ENCODE data around the gene TGFBR3L.
"Not testable (repeated sequence)": the region's sequence is repeated elsewhere in the genome, so short reads cannot be mapped to it uniquely, and the experiment has no call there.

Gene TGFBR3L

DNA sequence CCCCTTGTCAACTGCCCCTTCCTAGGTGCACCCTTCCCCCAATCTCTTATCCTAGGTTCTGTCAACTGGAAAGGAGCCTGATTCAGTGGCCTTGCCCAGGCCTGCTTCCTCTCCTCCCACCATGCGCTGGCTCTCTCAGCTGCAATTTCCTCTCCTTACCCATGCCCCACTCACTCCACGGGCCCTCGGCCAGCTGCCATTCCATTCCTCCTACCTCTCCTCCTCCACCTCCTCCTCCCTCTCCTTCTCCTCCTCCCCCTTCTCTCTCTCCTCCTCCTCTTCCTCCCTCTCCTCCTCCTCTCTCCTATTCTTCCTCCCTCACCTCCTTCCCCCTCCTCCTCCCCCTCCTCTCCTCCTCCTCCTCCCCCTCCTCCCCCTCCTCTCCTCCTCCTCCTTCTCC is 38.4 kb downstream of the TGFBR3L start:
- TF ChIP-seq, protein P1, sequence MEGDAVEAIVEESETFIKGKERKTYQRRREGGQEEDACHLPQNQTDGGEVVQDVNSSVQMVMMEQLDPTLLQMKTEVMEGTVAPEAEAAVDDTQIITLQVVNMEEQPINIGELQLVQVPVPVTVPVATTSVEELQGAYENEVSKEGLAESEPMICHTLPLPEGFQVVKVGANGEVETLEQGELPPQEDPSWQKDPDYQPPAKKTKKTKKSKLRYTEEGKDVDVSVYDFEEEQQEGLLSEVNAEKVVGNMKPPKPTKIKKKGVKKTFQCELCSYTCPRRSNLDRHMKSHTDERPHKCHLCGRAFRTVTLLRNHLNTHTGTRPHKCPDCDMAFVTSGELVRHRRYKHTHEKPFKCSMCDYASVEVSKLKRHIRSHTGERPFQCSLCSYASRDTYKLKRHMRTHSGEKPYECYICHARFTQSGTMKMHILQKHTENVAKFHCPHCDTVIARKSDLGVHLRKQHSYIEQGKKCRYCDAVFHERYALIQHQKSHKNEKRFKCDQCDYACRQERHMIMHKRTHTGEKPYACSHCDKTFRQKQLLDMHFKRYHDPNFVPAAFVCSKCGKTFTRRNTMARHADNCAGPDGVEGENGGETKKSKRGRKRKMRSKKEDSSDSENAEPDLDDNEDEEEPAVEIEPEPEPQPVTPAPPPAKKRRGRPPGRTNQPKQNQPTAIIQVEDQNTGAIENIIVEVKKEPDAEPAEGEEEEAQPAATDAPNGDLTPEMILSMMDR (IDR thresholded peaks at IDR 0.05; ENCODE audit: control insufficient read depth, extremely low read depth, insufficient read depth): no peak
- no peak for DNase-seq (ENCODE audit: low read depth)
- H3K4me3 ChIP-seq (ENCODE audit: low read depth, low read length): no peak overlapping the region

DNA sequence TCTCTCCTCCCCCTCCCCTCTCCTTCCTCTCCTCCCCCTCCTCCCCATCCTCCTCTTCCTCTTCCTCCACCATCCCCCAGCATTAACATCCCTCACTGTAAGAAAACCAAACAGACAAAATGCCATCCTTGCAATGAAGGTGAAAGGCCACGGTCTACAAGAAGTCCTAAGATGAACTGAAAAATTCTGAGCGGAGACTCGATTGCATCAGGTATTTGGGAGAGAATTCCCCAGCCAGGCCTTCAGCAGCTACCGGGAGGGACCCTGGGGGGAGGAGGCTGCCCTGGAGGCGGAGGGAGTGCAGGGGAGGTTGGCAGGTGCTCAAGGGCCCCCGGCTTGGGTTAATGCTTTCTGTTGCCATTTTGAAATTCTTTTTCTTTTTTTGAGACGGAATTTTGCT is 38.9 kb downstream of the TGFBR3L start:
- no peak overlapping the region for H3K4me3 ChIP-seq (ENCODE audit: low read depth, low read length)
- TF ChIP-seq, protein P1 (IDR thresholded peaks at IDR 0.05; ENCODE audit: control insufficient read depth, extremely low read depth, insufficient read depth): no peak
- no peak for DNase-seq (ENCODE audit: low read depth)

DNA sequence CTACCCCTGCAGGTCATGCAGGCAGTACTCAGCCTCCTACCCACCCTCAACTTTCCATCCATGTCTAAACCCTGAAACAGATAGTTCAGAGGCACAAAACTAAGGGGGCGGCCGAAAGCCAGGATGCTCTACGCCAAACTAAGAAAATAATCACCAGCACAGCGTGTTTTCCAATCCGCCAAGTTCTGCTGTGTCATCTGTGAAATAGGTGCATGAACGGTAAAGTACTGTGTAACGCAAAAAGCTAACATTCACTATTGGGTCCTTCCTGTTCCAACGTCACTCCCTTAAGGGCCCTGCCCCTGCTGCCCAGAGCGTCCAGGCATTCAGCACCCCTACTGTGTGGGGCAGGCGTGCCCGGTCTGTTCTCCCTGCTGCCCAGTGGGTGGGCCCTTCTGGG is 41.1 kb downstream of the TGFBR3L start:
- no peak for DNase-seq (ENCODE audit: low read depth)
- H3K4me3 ChIP-seq (ENCODE audit: low read depth, low read length): no peak overlapping the region
- TF ChIP-seq, protein P1 (IDR thresholded peaks at IDR 0.05; ENCODE audit: control insufficient read depth, extremely low read depth, insufficient read depth): no peak

DNA sequence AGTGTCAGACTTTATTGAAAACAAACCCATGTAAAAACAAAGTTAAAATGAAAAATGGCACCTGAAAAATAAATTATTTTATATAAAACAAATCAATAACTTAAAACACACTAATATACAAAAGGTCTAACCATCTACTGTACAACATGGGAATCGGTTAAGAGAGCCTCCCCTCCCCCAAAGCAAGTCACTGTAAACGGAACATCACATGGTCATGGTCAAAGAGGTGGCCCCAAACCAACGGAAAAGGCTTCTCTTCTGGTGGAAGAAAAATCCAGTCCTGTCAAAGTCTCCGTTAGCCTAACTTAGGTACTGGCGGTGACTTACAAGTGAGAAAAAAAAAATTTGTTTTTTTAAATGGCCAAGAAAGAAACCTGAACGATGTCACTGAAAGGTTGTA is 44.6 kb downstream of the TGFBR3L start:
- H3K4me3 ChIP-seq (ENCODE audit: low read depth, low read length): no peak overlapping the region
- TF ChIP-seq, protein P1 (IDR thresholded peaks at IDR 0.05; ENCODE audit: control insufficient read depth, extremely low read depth, insufficient read depth): no peak
- DNase-seq (ENCODE audit: low read depth): no peak

DNA sequence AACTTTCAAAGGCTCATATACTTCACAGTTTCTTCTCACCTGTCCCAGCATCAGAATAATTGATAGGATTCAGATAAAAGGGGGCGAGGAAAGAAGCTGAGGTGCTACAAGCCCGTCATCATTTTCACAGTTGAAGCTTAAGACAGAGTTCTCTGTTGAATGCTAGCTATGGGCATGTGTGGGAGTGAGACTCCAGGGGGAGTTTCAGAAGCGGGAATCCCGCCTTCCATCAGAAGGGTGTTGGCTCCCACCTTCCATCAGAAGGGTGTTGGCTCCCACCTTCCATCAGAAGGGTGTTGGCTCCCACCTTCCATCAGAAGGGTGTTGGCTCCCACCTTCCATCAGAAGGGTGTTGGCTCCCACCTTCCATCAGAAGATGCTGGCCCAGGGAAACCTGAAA is 46.5 kb downstream of the TGFBR3L start:
- not testable (repeated sequence) for H3K4me3 ChIP-seq (ENCODE audit: low read depth, low read length); DNase-seq (ENCODE audit: low read depth)

DNA sequence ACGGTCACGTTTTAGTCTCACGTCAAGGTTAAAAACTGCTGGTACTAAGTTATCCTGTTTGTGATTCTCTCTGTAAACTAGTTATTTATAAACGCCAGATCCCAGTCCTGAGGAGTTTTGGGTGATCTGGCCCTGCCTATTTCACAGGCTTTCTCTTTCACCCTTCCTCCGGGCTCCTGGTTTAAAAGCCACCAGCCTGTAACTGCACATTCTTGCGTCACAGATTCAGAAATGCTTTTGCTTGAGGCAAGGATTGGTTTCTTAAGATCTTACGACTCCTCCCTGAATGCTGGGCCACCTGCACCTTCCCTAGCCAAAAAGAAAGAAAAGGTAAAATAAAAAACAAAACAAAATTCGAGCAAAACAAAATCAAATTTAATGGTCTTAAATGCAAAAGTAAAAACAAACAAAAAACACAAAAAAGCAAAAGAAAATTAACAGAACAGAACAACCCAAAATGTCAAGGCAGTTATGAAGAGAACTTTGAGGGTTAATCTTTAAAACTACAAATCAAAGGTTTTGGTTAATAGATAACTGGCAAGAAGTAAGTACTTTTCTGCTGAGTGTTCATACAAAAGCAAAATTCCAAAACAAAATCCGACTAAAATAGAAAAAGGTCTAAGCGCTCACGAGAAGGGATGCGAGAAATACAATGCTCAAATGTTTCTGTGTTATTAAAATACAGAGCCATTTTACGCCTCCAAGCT is 47.4 kb downstream of the TGFBR3L start:
- TF ChIP-seq, protein P1 (IDR thresholded peaks at IDR 0.05; ENCODE audit: control insufficient read depth, extremely low read depth, insufficient read depth): no peak
- H3K4me3 ChIP-seq (ENCODE audit: low read depth, low read length): no peak overlapping the region
- DNase-seq (ENCODE audit: low read depth): no peak

DNA sequence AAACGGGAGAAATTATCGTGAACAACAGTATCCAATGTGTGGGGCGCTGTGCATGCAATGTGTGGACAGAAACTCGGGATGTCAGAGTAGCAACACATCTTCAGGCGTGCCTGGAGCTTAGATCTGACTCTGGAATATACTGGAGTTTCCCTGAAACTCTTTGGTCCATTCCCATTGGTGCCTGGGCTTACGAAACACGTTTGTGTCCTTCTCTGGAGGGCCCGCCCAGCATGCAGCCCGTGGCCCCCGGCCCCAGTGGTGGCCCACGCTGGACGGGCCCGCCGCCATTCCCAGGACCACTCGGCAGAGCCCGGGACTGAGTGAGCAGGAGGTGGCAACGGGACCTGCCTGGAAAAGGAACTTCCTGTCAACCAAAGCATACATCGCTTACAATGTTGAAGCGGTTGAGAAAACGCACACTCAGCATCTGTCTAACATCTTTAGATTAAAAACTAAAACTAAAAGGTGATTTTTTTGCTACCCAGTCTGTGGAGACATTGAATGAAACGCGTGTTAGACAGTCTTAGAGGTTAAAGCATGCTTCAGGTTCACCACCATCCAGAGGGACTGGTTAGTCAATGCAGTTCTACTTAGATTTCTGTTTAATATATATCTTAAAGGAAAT is 48.1 kb downstream of the TGFBR3L start:
- H3K4me3 ChIP-seq (ENCODE audit: low read depth, low read length): no peak overlapping the region
- TF ChIP-seq, protein P1 (IDR thresholded peaks at IDR 0.05; ENCODE audit: control insufficient read depth, extremely low read depth, insufficient read depth): no peak
- no peak for DNase-seq (ENCODE audit: low read depth)

Measured in LNCaP clone FGC (cell line).